ENCODE results near the gene SPATA16. TPM values are rescaled to one million over a fixed set of nuclear protein-coding genes. Genes with fewer than 3 reads are reported as not detected.
"Not testable (repeated sequence)": the region's sequence is repeated elsewhere in the genome, so short reads cannot be mapped to it uniquely, and the experiment has no call there.

Gene SPATA16
- total RNA-seq, result not detected

GRCh38 chr3:173140986-173141385 lies at the start of gene SPATA16:
SPATA16 (minus strand) TSS chr3:173141235; CDS start chr3:173117731, 23,504 bp downstream.
- no peak for DNase-seq
- Histone ChIP-seq H3K9me3 (no peaks in the 10 kb centered on the region), H3K4me3 (no peak within 1 kb of the TSS), H3K36me3 (no peaks in the 10 kb centered on the region), H3K27me3 (no peaks in the 10 kb centered on the region), H3K27ac (no peak within 1 kb of the TSS), H3K4me1 (no peaks in the 10 kb centered on the region)
- intact Hi-C loops (cut with DNase I), result no loop called here
- 74 to 90% methylated on average over 18 of the region's 18 CpGs for WGBS, 2 donors
- TF ChIP-seq CTCF (IDR thresholded peaks at IDR 0.05) (no peak), POLR2A (IDR thresholded peaks at IDR 0.05) (no peak)

- H3K27ac ChIP-seq; H3K27me3 ChIP-seq; H3K4me3 ChIP-seq; H3K36me3 ChIP-seq; intact Hi-C loops (cut with DNase I); H3K9me3 ChIP-seq; H3K4me1 ChIP-seq; DNase-seq: not testable (repeated sequence)
- WGBS, 2 donors, result 76 to 88% methylated on average over 2 to 4 of the region's 4 CpGs
Measured at GRCh38 chr3:173183022-173183421, 42.0 kb upstream of the SPATA16 start.

GRCh38 chr3:173173652-173174051 lies 32.6 kb upstream of the SPATA16 start:
- no peak overlapping the region for H3K4me3 ChIP-seq
- TF ChIP-seq CTCF (IDR thresholded peaks at IDR 0.05) (no peak), POLR2A (IDR thresholded peaks at IDR 0.05) (no peak)
- H3K36me3 ChIP-seq, result no peaks in the 10 kb centered on the region
- 40 to 60% methylated on average over 2 of the region's 2 CpGs for WGBS, 2 donors
- no peaks in the 10 kb centered on the region for H3K27me3 ChIP-seq
- no peaks in the 10 kb centered on the region for H3K4me1 ChIP-seq
- no peaks in the 10 kb centered on the region for H3K9me3 ChIP-seq
- DNase-seq, result no peak
- H3K27ac ChIP-seq, result no peak overlapping the region
- intact Hi-C loops (cut with DNase I), result no loop called here

- H3K27ac ChIP-seq; DNase-seq; intact Hi-C loops (cut with DNase I); H3K4me1 ChIP-seq; H3K9me3 ChIP-seq; H3K36me3 ChIP-seq; H3K4me3 ChIP-seq; H3K27me3 ChIP-seq: not testable (repeated sequence)
- WGBS, 2 donors, result 70 to 79% methylated on average over 5 to 6 of the region's 8 CpGs
Measured at GRCh38 chr3:173159139-173159538, 18.1 kb upstream of the SPATA16 start.

GRCh38 chr3:173156533-173156932 lies 15.5 kb upstream of the SPATA16 start:
- H3K4me1 ChIP-seq; H3K27ac ChIP-seq; intact Hi-C loops (cut with DNase I); DNase-seq; H3K27me3 ChIP-seq; H3K9me3 ChIP-seq; H3K36me3 ChIP-seq; H3K4me3 ChIP-seq: not testable (repeated sequence)
- 80 to 85% methylated on average over 6 to 9 of the region's 9 CpGs for WGBS, 2 donors

- Histone ChIP-seq H3K4me3 (no peak overlapping the region), H3K4me1 (no peaks in the 10 kb centered on the region), H3K36me3 (no peaks in the 10 kb centered on the region), H3K27ac (no peak overlapping the region), H3K27me3 (no peaks in the 10 kb centered on the region), H3K9me3 (no peaks in the 10 kb centered on the region)
- TF ChIP-seq POLR2A (IDR thresholded peaks at IDR 0.05) (no peak), CTCF (IDR thresholded peaks at IDR 0.05) (no peak)
- no peak for DNase-seq
- intact Hi-C loops (cut with DNase I), result no loop called here
- 77 to 80% methylated on average over 2 of the region's 2 CpGs for WGBS, 2 donors
Measured at GRCh38 chr3:173153631-173154030, 12.6 kb upstream of the SPATA16 start.

GRCh38 chr3:173139420-173139819 lies 1.6 kb downstream of the SPATA16 start:
- TF ChIP-seq POLR2A (IDR thresholded peaks at IDR 0.05) (no peak), CTCF (IDR thresholded peaks at IDR 0.05) (no peak)
- no peaks in the 10 kb centered on the region for H3K27me3 ChIP-seq
- intact Hi-C loops (cut with DNase I), result no loop called here
- no peak overlapping the region for H3K27ac ChIP-seq
- no peaks in the 10 kb centered on the region for H3K4me1 ChIP-seq
- no peaks in the 10 kb centered on the region for H3K36me3 ChIP-seq
- DNase-seq, result no peak
- WGBS, 2 donors, result 66 to 86% methylated on average over 2 of the region's 2 CpGs
- H3K9me3 ChIP-seq, result no peaks in the 10 kb centered on the region
- no peak overlapping the region for H3K4me3 ChIP-seq
